Liver (tissue), 3 donors: ENCODE measurements around the gene PCDH1.

Experiments used
- ATF3 ChIP-seq: IDR thresholded peaks from 2 replicates; pipeline ENCODE4 v1.6.1; 2016; ENCODE audit warnings: antibody characterized with exemption
- CTCF ChIP-seq: fragments of 150-350 bp; IDR thresholded peaks from 2 replicates; pipeline ENCODE4 v1.5.1; 2017; ENCODE audit warnings: improper control_type of control experiment, low read depth, low read length; ENCODE audit not compliant: missing input control
- MAX ChIP-seq: IDR thresholded peaks from 2 replicates; pipeline ENCODE4 v1.6.1; 2016; ENCODE audit warnings: antibody characterized with exemption
- RAD21 ChIP-seq, 2 donors: IDR thresholded peaks; 2 replicates each; pipeline ENCODE4 v1.6.1; 2016; ENCODE audit warnings: antibody characterized with exemption in 2 of 2, mild to moderate bottlenecking in 2 of 2
- donor health status: healthy.
- donor health status: healthy.

DNA sequence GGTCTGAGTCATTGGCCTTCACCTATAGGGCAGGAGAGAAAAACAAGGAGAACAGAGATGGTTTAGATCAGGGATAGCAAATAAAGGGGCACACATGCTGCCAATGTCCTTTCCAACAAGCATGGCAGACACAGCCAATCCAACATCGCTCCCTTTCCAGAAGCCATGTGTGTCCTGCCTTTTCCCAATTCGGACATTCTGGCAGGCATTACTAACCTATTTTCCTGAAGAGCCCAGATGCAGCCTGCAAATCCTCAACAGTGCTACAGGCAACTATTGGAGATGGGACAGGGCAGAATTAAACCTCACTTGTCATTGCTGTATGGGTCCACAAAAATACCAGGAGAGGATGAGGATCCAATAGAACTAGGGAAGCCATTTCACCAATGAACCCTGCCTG, 12.8 kb downstream of the PCDH1 start:
- no peak for TF ChIP-seq MAX
- no peak for TF ChIP-seq ATF3
- TF ChIP-seq CTCF: no peak
- no peak for TF ChIP-seq RAD21 (IDR thresholded peaks at IDR 0.05)
